HG02798 (cell line): ENCODE results near the gene LEMD1.
A peak's percentile ranks its signal among the peaks of the same experiment; 100 is the strongest.
"Not testable (repeated sequence)": the region's sequence is repeated elsewhere in the genome, so short reads cannot be mapped to it uniquely, and the experiment has no call there.

Source experiments
- ATAC-seq: cut with Tn5 transposase; IDR thresholded peaks from one replicate; pipeline ENCODE4 v1.9.1; 2021; ENCODE audit warnings: mild to moderate bottlenecking; ENCODE audit not compliant: unreplicated experiment, poor library complexity

LEMD1 gene

DNA sequence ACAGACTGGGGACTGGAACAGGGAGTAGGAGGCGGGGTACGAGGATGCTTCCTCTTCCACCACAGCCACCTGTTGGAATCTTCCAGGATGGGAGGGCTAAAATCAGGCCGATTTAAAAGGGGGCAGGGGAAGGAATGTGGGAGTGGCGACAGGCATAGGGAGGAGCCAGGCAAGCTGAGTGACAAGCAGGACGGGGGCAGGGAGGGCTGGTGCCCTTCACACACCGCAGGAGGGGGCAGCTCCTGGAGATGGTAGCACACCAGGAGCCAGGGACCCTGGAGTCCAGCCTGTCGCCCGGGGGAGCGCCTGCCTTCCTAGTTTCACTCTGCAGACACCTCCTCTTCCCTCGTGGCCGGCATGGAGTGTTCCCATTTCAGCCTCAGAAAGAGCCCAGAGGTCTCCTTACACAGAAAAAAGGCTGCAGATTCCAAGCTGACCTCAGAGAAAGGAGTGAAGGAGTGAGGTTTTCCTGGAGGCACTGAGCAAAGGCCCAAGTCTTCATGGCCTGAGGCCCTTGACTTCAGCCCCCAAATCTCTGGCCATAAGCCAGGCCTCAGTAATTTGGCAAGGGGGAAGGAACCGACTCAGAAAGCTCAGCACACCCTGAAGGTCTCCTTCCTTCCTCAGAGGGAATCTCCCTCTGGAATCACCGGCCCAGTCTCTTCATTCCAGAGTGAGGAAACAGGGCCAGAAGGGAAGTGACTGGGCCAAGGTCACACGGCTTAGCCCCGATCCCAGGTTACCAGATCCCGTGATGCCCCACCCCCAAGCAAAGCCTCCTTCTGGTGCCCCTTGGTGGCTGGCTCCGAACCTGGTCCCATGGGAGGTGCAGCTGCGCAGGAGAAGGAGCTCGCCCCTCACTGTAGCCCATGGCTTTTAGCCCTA, 25.8 kb upstream of the LEMD1 start:
- no peak for ATAC-seq

GRCh38 chr1:205446828-205447227, 25.0 kb upstream of the LEMD1 start:
- ATAC-seq: no peak

GRCh38 chr1:205445646-205445935, 23.7 kb upstream of the LEMD1 start:
- ATAC-seq: no peak

DNA sequence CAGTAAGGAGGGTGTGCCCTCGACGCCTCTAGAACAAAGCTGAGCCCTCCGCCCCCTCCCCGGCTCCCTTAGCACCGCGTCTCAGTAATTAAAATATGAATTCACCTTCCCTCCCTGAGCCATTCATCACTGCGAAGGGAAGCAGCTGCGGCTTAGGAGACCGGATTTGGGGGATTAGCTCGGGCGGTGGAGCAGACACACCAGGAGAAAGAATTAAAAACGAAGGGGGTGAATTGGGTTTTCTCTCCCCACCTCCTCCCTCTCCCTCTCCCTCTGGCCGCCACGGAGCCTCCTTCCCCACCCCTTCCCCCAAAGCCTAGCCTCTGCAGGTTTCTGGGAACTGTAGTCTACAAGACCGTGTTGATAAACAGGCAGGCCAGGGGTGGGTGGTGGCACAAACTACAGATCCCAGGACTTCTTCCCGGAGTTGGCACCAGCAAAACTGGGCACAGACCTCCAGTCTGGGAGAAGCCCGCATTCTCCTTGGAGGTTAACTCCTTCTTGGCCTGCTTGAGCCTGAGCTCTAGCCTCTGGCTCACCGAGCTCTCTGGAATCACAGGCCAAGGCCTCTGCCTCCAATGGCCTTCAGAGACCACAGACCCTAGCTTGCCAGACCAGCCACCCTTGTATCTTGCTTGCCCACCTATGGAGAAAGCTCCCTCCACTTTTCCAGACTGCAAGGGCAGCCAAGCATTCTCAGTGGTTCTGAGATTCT, 23.2 kb upstream of the LEMD1 start:
- ATAC-seq: no peak

DNA sequence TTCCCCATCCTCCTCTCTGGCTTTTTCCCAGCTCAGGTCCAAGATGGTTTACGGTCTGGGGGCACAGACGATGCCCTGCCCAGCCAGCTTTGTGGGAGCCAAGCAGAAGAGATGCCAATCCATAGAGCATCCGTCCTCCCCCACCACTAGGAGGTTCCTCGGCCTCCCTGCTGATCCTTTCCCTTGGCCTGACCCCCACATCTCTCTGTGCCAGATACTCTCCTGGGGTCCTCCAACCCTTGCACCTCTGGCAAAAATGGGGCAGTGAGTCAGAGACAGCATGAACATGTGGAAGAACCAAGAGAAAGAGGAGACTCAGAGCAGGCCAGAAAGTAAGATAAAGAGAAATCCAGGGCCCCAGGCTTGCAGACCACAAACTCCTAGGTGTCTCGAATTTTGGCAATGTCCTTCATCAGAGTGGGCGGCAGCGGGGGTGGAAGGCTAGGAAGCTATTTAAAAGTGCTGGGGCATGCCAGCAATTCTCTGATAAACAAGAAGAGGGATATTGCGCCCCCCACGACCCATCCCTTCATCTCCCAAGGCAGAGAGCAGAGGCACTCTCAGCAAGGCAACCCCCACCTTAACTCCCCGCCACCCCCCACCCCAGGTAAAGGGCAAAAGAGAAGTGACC, 22.6 kb upstream of the LEMD1 start:
- ATAC-seq: no peak

DNA sequence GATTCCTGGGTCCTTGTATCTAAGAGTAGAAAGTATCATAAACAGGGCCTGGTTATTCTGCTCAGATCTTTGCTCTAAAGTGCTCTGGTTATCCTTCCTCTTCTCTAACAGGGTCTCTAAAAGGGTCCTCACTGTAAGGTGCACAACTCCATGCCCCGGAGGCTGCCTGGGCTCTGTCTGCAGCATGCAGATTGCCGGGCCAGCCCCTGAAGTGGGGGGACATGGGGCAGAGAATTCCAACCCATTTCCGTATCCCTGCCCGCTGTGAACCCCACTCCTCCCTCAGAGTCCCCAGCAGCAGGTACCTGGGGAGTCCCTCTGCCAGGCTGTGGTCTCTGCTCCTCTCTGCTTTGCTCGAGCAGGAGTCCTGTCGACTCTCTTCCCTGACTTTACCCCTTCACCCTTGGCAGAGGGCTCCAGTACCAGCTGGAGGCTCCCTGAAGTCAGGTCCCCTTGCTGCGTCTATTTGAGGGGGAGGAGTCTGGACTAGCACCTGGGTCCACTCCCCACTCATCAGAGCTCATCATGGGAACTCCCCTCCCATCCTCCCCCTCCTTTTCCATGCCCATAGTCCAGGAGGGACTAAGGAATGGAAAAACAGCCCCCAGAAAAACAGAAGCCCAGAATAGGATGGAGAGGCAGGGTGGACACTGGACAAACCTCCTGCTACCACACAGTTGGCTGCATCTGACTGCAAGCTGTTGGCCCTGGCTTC, 21.9 kb upstream of the LEMD1 start:
- no peak for ATAC-seq

GRCh38 chr1:205442051-205442725, 20.3 kb upstream of the LEMD1 start:
- no peak for ATAC-seq

DNA sequence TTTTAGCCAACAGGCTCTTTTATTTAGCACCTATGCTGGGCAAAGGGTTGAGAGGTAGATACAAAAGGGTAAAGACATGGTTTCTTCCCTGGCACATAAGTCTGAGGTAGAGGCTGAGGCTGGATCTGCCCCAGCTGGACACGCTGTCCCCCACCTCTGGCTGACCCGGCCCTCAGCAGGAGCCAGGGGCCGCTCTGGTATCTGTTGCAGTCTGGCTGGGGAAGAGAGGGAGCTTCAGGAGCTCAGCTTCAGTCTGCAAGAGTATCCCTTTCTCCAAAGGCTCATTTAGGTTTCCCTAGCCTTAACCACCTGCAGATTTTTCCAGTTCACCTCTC, 19.8 kb upstream of the LEMD1 start:
- ATAC-seq: no peak

GRCh38 chr1:205441318-205441633, 19.4 kb upstream of the LEMD1 start:
- ATAC-seq: no peak

DNA sequence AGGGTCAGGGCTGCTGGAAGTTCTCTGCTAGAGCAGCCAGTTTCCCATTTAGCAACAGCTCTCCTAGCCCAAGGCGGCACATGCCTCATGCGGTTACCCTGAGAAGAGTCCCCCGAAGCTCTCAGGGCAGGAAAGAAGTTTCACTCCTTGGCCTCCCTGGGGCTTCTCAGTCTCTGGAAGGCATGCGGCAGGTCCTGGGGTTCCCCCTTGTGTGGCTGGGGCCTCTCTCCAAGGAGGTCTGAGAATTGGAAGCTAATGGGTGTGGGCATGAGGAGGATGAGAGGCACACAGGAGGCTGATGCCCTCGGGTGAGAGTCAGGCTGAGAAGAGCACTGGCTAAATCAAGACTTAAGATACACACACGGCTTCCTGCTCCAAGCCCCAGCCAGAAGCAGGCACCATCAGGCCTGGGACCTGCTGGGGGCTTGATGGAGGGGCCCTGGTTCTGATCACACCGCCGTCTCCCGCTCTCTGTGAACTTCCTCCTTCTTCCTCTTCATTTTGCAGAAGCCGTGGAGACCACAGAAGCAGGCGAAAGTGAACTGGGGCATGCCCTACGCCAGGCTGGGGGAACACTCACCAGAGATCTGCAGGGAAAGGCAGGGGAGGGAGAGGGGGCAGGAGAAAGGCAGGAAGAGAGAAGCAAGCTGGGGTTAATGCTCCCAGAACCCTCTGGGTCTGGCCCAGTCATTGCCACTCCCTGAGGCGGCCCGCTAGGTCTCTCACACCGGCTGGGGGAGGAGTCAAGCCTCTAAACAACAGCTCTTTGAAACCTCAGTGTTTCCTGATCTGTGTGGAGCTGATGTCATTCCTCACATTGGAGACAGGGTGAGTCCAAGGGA, 18.8 kb upstream of the LEMD1 start:
- ATAC-seq: peak; percentile 76

GRCh38 chr1:205440121-205440475, 18.2 kb upstream of the LEMD1 start:
- no peak for ATAC-seq

GRCh38 chr1:205438213-205439158, 16.6 kb upstream of the LEMD1 start:
- no peak for ATAC-seq

GRCh38 chr1:205437570-205437969, 15.7 kb upstream of the LEMD1 start:
- no peak for ATAC-seq

DNA sequence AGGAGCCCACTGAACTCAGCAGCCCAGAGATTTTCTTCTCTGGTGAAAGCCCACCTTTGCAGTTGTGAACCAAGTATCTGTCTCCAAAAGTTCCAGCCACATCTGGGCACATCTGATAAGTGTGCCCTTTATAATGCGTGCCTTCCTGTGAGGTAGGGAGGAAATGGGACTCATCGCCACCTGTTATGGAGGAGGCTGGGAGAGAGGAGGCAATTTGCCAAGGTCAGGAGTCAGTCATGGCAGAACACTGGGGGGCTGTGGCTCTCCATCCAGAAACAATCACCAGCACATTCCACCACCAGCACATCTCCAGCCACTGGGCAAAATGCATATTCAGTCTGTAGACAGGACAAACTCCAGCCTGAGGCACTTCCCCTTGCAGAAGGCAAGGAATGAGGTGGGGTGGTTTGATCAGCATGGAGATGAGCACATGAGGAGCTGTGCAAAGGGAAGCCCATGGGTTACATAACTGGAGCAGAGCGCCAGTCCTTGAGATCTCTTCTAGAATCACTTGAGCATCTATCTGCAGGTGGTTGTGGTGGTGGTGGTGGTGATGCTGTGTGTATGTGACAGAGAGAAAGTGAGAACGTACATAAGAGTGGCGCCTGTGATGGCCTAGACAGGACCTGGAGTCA, 15.0 kb upstream of the LEMD1 start:
- ATAC-seq: no peak

- ATAC-seq: no peak
These were observed 14.0 kb upstream of the LEMD1 start for GRCh38 chr1:205435578-205436573.

GRCh38 chr1:205434738-205435137, 12.9 kb upstream of the LEMD1 start:
- no peak for ATAC-seq

DNA sequence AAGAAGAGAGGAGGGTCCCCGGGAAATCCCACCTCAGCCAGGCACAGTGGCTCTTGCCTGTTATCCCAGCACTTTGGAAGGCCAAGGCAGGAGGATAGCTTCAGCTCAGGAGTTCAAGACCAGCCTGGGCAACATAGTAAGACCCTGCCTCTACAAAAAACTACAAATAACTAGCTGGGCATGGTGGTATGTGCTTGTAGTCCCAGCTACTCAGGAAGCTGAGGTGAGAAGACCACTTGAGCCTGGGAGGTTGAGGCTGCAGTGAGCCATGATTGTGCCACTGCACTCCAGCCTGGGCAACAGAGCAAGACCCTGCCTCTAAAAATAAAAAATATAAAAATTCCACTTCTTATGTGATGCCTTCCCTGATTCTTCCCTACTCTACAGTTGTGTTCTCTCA, 10.8 kb upstream of the LEMD1 start:
- not testable (repeated sequence) for ATAC-seq
